ENCODE results near the gene AAK1. TPM values are rescaled to one million over a fixed set of nuclear protein-coding genes. Genes with fewer than 3 reads are reported as not detected.

Gene AAK1
- total and polyA plus RNA-seq, 2 donors (not counting 3 experiments of a cell fraction or from before 2014, with no cell fraction given): 31.0 to 127 TPM

DNA sequence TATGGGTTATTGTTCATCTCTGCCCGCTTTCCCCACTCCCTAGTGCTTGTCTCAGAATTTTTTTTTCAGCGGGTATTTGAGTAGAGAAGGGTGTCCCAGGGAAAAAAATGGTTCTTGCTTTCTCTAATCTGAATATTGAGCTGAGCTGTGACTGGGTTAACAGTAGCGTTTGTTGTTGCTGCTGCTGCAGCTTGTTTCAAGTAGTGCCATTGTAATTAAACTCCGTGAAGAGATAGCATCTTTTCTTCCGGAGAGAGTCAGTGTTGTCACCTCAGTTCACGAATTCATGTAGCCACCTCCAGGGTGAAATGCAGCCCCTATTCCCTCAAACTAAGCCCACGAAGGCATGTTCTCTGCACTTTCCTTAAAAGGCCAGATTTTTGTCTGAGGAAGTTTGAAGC, 1.5 kb upstream of the AAK1 start:
- ChIA-PET CTCF (interaction anchor here (0.8 to 4.0 kb wide), 9 partner anchors 16 to 172 kb away, joined by 3 to 24 read pairs (median 5); no protein-coding TSS in a partner anchor), POLR2A (interaction anchor here (1.4 kb wide), 1 partner anchor 29 kb away, joined by 4 read pairs; no protein-coding TSS in a partner anchor)
- H3K4me1 ChIP-seq (ENCODE audit: control insufficient read depth, extremely low read depth, insufficient read depth, low read length): peaks cover 29% of the 10 kb centered on the region
- no peaks in the 10 kb centered on the region for H3K9me1 ChIP-seq (replicated peaks; ENCODE audit: control insufficient read depth, extremely low read depth, insufficient read depth, low read length)
- no TSS peak for BruUV-seq (replicated peaks)
- intact Hi-C loops (cut with micrococcal nuclease) (no loop called here), dilution Hi-C loops (cut with MboI; ENCODE audit: extremely low pct_ligation_motif_present, low sequenced_read_pairs) (no loop called here)
- H4K20me1 ChIP-seq (replicated peaks; ENCODE audit: control insufficient read depth, extremely low read depth, insufficient read depth, low read length): peaks cover 2% of the 10 kb centered on the region
- H3K79me2 ChIP-seq (ENCODE audit: control insufficient read depth, insufficient read depth, low read length): peaks cover 33% of the 10 kb centered on the region
- no peaks in the 10 kb centered on the region for H3K9me3 ChIP-seq (replicated peaks; ENCODE audit: control insufficient read depth, insufficient read depth, low read length)
- peak overlapping the region; percentile 76 for H2AFZ ChIP-seq (ENCODE audit: low read depth, low read length)
- peak overlapping the region; percentile 93 for H3K9ac ChIP-seq (replicated peaks; ENCODE audit: extremely low read depth, insufficient read depth, low read length)
- DNase-seq (ENCODE audit: low read depth, low spot score) (peak; percentile 42), FAIRE-seq (no peak)
- TF ChIP-seq, protein P1, sequence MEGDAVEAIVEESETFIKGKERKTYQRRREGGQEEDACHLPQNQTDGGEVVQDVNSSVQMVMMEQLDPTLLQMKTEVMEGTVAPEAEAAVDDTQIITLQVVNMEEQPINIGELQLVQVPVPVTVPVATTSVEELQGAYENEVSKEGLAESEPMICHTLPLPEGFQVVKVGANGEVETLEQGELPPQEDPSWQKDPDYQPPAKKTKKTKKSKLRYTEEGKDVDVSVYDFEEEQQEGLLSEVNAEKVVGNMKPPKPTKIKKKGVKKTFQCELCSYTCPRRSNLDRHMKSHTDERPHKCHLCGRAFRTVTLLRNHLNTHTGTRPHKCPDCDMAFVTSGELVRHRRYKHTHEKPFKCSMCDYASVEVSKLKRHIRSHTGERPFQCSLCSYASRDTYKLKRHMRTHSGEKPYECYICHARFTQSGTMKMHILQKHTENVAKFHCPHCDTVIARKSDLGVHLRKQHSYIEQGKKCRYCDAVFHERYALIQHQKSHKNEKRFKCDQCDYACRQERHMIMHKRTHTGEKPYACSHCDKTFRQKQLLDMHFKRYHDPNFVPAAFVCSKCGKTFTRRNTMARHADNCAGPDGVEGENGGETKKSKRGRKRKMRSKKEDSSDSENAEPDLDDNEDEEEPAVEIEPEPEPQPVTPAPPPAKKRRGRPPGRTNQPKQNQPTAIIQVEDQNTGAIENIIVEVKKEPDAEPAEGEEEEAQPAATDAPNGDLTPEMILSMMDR (IDR thresholded peaks at IDR 0.05; ENCODE audit: extremely low read depth in 1 of 2, insufficient read depth in 1 of 2, low read depth in 1 of 2, low read length in 2 of 2): no peak
- TF ChIP-seq FOS (IDR thresholded peaks at IDR 0.05; ENCODE audit: borderline replicate concordance, insufficient read depth, low read length) (no peak), EZH2 (IDR thresholded peaks at IDR 0.05; ENCODE audit: borderline replicate concordance, low read depth, low read length, severe bottlenecking) (no peak), MAX (IDR thresholded peaks at IDR 0.05; ENCODE audit: insufficient read depth, insufficient read length) (no peak), POLR2AphosphoS5 (IDR thresholded peaks at IDR 0.05; ENCODE audit: insufficient read depth, low read depth, low read length) (no peak), GATA2 (IDR thresholded peaks at IDR 0.05; ENCODE audit: insufficient read depth, insufficient read length, low read depth, low read length) (peak; percentile 75), MYC (IDR thresholded peaks at IDR 0.05; ENCODE audit: low read depth, low read length) (no peak), POLR2A (IDR thresholded peaks at IDR 0.05; ENCODE audit: low read depth, low read length) (no peak)
- H3K27me3 ChIP-seq (ENCODE audit: control insufficient read depth in 2 of 2, insufficient read depth in 2 of 2, low read length in 2 of 2): no peaks in the 10 kb centered on the region
- H3K4me3 ChIP-seq (replicated peaks in 1 of 3; ENCODE audit: insufficient read depth in 1 of 3, low read depth in 1 of 3, low read length in 3 of 3): peak overlapping the region; percentile 86 to 97 (median 89)
- no peak overlapping the region for H3K27ac ChIP-seq (ENCODE audit: insufficient read depth, low read depth, low read length)
- no peaks in the 10 kb centered on the region for H3K36me3 ChIP-seq (ENCODE audit: control insufficient read depth in 2 of 2, extremely low read depth in 1 of 2, insufficient read depth in 2 of 2, low read length in 2 of 2)
- peak overlapping the region; percentile 74 for H3K4me2 ChIP-seq (ENCODE audit: insufficient read depth, low read length)

Data from endothelial cell of umbilical vein (primary cell).